Cardiac fibroblast (primary cell): ENCODE results near the gene PATJ.

Source experiments
- DNase-seq, 2 donors: peaks; one replicate each; pipeline versions ENCODE4 v3.0.0 to v3.0.0-alpha.2; 2010; ENCODE audit warnings: low read depth in 2 of 2
- H3K4me3 ChIP-seq, 2 donors: replicated peaks in 1 of 2; 1 replicate in 1 of 2; 2 replicates in 1 of 2; pipeline ENCODE4 v1.5.1; 2011; ENCODE audit warnings: low read depth in 2 of 2, low read length in 2 of 2, mild to moderate bottlenecking in 2 of 2, moderate library complexity in 1 of 2
- TF ChIP-seq, protein P1 (sequence below): IDR thresholded peaks from one replicate; pipeline ENCODE4 v1.5.1; 2011; ENCODE audit warnings: low read depth, mild to moderate bottlenecking, low read length, inconsistent platforms

PATJ gene

DNA sequence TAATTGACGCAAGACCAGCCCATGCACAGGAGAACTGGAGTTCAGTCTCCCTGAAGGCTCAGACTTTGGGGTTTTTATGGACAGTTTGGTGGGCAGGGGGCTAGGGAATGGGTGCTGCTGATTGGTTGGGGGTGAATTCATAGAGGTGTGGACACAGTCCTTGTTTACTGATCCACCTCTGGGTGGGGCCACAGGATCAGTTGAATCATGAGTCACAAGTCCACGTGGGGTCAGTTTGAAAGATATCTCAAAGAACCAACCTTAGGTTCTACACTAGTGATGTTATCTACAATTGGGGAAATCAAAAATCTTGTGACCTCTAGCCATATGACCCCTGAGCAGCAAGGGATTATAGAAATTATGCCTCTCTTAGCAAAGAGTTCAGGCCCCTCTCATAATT lies 324.4 kb downstream of the PATJ start:
- H3K4me3 ChIP-seq = no peak overlapping the region
- TF ChIP-seq, protein P1, sequence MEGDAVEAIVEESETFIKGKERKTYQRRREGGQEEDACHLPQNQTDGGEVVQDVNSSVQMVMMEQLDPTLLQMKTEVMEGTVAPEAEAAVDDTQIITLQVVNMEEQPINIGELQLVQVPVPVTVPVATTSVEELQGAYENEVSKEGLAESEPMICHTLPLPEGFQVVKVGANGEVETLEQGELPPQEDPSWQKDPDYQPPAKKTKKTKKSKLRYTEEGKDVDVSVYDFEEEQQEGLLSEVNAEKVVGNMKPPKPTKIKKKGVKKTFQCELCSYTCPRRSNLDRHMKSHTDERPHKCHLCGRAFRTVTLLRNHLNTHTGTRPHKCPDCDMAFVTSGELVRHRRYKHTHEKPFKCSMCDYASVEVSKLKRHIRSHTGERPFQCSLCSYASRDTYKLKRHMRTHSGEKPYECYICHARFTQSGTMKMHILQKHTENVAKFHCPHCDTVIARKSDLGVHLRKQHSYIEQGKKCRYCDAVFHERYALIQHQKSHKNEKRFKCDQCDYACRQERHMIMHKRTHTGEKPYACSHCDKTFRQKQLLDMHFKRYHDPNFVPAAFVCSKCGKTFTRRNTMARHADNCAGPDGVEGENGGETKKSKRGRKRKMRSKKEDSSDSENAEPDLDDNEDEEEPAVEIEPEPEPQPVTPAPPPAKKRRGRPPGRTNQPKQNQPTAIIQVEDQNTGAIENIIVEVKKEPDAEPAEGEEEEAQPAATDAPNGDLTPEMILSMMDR = no peak
- DNase-seq = no peak

DNA sequence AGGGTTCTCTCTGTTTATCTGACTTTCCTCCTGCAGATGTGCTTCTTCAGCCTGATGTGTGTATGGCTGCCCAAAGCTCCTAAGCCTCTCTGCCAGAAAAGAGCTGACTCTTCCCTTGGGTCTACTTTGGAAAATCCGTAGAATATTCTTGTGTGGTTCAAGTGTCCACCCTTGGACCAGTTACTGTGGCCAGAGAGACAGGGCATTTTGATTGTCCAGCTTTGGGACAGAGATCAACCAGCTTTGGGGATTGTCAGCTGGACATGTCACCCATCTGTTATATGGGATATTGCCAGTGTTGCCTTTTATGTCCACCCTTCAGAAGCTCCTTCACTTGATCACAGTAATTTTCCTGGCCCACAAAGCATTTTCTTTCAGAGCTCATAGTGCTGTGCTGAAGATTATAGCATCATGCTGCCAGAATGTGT lies 326.1 kb downstream of the PATJ start:
- no peak overlapping the region for H3K4me3 ChIP-seq
- DNase-seq = no peak
- TF ChIP-seq, protein P1 = no peak

DNA sequence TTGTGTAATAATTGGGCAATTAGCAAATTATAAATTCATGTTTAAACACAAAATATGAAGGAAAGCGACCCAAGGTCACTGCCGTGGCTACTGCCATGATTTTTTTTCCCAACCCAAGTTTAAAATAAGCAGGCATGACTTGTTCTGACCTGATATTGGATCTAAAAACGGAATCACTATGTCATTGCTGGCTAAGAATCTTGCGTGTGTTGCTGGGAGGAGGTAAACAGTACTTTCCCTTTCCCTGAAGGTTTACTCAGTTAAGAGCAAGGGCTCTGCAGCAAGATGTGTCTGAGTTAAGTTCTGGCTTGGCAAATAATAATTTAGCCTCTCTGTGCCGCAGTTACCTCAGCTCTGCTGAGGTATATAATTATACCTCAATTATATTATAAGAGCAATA lies 326.7 kb downstream of the PATJ start:
- TF ChIP-seq, protein P1 = no peak
- no peak overlapping the region for H3K4me3 ChIP-seq
- peak; percentile 18 to 28 for DNase-seq

DNA sequence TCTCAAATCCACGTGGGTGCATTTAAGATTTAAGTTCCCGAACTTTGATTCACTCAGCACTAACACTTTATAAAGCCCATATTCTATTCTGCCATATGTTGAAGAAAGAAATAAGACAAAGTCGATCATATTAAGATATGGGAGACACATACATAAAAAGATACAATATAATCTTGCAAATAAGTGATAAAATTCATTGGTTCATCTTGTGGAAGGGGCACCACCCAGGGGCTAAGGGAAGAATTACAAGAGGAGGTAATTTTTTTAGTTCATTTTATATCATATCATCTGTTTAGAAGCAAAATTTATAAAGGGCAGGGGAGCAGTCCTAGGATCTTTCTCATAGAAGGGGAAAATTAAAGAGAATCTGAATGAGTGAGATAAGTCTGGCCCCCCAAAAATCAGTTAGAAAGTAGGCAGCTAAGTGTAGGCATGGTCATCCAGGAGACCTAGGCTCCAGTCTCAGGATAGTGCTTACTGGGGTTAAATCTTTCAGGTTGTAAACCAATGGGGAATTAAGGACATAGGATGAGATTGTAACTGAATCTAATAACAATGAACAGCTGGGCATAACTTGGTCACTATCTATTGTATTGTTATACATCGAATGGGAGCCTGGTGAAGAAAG lies 328.2 kb downstream of the PATJ start:
- DNase-seq = peak; percentile 36 to 46
- TF ChIP-seq, protein P1 = peak; percentile 63
- H3K4me3 ChIP-seq = no peak overlapping the region

DNA sequence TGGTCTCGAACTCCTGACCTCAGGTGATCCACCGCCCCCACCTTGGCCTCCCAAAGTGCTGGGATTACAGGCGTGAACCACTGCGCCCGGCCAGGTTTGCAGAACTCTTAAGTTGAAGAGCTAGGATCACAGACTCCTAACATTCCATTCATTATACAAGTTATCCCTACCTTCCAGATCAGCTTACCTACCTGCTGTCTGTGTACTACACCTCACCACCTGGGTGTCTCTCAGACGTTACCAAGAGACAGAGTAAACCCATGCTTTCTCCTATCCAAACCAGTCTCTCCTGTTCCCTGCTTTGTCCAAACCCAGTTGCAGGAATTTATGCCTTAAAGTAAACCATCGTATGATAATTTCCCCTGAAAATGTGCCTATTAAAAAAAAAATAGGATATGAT lies 329.4 kb downstream of the PATJ start:
- TF ChIP-seq, protein P1 = no peak
- DNase-seq = no peak
- no peak overlapping the region for H3K4me3 ChIP-seq

DNA sequence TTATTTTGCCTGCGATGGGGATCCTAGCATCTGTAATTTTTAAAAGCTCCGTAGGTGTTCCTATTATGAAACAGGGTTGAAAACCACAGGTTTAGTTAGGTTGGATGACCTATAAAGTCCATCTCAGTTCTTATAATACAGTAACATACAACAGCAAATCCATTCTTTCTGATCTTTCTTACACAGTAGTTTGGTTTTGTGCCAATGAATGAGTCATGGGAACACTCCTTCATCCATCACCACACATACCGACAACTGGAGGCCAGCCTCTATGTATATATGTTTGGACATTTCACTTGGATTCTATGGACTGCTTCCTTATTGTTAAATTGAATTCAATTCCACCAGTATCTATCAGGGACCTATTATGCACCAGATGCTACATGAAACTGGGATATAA lies 334.0 kb downstream of the PATJ start:
- peak; percentile 78 to 83 for DNase-seq
- TF ChIP-seq, protein P1 = no peak

DNA sequence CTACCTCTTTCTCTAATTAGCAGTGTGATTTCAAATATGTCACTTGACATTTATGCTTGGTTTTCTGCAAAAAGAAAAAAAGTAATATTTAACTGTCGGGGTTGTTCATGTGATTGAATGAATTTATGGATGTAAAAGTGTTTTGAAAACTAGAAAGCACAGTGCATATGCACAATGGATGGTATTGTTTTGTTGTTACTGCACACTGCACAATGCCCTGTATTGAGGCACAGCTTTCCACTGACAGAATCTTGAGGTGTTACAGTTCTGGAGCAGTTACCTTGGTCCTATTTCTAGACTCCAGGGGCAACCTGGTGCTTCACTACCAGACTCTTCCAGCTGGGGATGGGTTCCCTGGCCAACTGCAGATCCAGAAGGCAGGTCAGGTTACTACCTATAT lies 335.5 kb downstream of the PATJ start:
- TF ChIP-seq, protein P1 = no peak
- no peak for DNase-seq
- no peak overlapping the region for H3K4me3 ChIP-seq

More for the DNA sequence above, 334.0 kb downstream of the PATJ start:
- H3K4me3 ChIP-seq = no peak overlapping the region
